BE2C (cell line): ENCODE data around the gene ATG7.
"Not testable (repeated sequence)": the region's sequence is repeated elsewhere in the genome, so short reads cannot be mapped to it uniquely, and the experiment has no call there.

Source experiments
- DNase-seq: peaks from one replicate; pipeline ENCODE4 v3.0.0-alpha.2; 2020
- H3K27me3 ChIP-seq: fragments of 250-450 bp; sonication (Bioruptor Pico); 2 replicates; pipeline ENCODE4 v1.5.1; 2020; ENCODE audit warnings: mild to moderate bottlenecking
- H3K36me3 ChIP-seq: fragments of 250-450 bp; sonication (Bioruptor Pico); 2 replicates; pipeline ENCODE4 v1.5.1; 2020; ENCODE audit warnings: mild to moderate bottlenecking
- H3K4me1 ChIP-seq: fragments of 250-450 bp; sonication (Bioruptor Pico); 2 replicates; pipeline ENCODE4 v1.5.1; 2020
- H3K4me3 ChIP-seq: 2 replicates; pipeline ENCODE4 v1.5.1; 2011; ENCODE audit warnings: low read depth, low read length
- H3K9me3 ChIP-seq: fragments of 250-450 bp; sonication (Bioruptor Pico); 2 replicates; pipeline ENCODE4 v1.5.1; 2020
- CTCF ChIP-seq: IDR thresholded peaks from 2 replicates; pipeline ENCODE4 v1.5.1; 2012; ENCODE audit warnings: mild to moderate bottlenecking, low read depth, low read length

ATG7 gene

DNA sequence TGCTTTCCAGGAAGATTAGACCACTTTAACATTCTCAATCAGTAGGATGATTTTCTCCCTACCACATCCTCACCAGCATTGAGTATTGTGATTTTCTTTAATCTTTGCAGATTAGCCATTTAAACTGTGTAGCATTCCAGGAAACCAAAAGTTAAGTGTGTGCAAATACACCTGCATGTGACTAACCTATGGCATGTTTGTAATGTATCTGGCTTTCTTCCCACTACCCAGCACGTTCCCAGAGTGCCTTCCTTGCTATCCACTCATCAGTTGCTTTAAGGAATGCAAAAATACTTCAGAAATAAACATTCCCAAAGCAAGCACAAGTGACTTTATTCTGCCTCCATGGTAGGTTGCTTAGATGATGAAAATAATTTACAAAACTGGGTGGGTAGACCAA is 74.2 kb downstream of the ATG7 start:
- Histone ChIP-seq H3K27me3 (no peaks in the 10 kb centered on the region), H3K4me3 (no peak overlapping the region), H3K36me3 (no peaks in the 10 kb centered on the region), H3K4me1 (no peaks in the 10 kb centered on the region), H3K9me3 (no peaks in the 10 kb centered on the region)
- no peak for DNase-seq
- TF ChIP-seq CTCF = no peak

DNA sequence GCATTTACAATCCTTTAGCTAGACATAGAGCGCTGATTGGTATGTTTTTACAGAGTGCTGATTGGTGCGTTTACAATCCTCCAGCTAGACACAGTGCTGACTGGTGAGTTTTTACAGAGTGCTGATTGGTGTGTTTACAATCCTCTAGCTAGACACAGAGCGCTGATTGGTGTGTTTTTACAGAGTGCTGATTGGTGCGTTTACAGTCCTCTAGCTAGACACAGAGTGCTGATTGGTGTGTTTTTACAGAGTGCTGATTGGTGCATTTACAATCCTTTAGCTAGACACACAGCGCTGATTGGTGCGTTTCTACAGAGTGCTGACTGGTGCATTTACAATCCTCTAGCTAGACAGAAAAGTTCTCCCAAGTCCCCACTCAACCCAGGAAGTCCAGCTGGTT is 76.7 kb downstream of the ATG7 start:
- not testable (repeated sequence) for H3K9me3 ChIP-seq, H3K4me3 ChIP-seq, H3K4me1 ChIP-seq, H3K36me3 ChIP-seq, H3K27me3 ChIP-seq, DNase-seq

DNA sequence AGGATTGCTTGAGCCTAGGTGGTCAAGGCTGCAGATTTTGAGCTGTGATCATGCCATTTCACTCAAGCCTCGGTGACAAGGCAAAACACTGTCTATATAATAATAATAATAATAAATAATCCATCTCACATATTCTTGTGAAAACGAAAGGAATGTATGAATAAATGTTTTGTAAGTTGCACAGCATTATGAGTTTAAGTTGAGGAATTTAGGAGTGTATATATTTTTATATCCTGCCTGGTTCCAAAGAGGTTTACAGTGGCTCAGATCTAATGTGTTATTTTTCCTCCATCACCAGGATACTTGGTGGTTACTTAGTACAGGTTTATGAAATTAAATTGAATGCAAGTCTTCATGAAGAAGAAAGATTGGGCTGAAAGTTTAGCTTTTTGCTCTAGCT is 77.2 kb downstream of the ATG7 start:
- no peaks in the 10 kb centered on the region for H3K4me1 ChIP-seq
- no peaks in the 10 kb centered on the region for H3K27me3 ChIP-seq
- TF ChIP-seq CTCF = no peak

GRCh38 chr3:11350374-11350773 is 78.2 kb downstream of the ATG7 start:
- H3K4me3 ChIP-seq = no peak overlapping the region
- H3K4me1 ChIP-seq = no peaks in the 10 kb centered on the region
- H3K27me3 ChIP-seq = no peaks in the 10 kb centered on the region
- no peaks in the 10 kb centered on the region for H3K36me3 ChIP-seq
- H3K9me3 ChIP-seq = no peaks in the 10 kb centered on the region
- no peak for DNase-seq
- no peak for TF ChIP-seq CTCF

More for the DNA sequence above, 77.2 kb downstream of the ATG7 start:
- Histone ChIP-seq H3K4me3 (no peak overlapping the region), H3K36me3 (no peaks in the 10 kb centered on the region), H3K9me3 (no peaks in the 10 kb centered on the region)
- no peak for DNase-seq

DNA sequence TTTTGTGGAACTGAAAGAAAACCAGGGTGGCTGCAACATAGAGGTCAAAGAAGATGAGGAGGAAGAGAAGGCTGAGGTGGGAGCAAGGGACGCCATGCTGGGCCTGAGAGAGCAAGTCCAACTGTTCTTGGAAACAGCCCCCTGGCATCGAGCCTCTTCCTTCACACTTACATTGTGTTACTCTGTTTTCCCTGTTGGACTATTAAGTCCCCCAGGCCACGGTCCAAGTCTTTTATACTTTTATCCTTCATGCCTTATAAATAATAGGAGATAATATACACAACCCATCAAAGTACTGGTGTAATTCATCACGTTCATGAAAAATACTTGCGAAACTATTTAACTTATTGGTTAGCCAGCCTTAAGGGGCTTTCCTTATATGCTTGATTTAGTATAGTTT is 79.3 kb downstream of the ATG7 start:
- no peak for DNase-seq
- Histone ChIP-seq H3K4me3 (no peak overlapping the region), H3K36me3 (no peaks in the 10 kb centered on the region), H3K27me3 (no peaks in the 10 kb centered on the region), H3K4me1 (no peaks in the 10 kb centered on the region), H3K9me3 (no peaks in the 10 kb centered on the region)
- no peak for TF ChIP-seq CTCF

GRCh38 chr3:11356269-11356668 is 84.1 kb downstream of the ATG7 start:
- Histone ChIP-seq H3K27me3 (no peaks in the 10 kb centered on the region), H3K4me1 (no peaks in the 10 kb centered on the region), H3K36me3 (no peaks in the 10 kb centered on the region), H3K9me3 (no peaks in the 10 kb centered on the region), H3K4me3 (no peak overlapping the region)
- no peak for DNase-seq
- no peak for TF ChIP-seq CTCF

GRCh38 chr3:11362600-11362999 is 90.4 kb downstream of the ATG7 start:
- DNase-seq = peak; percentile 11

More at GRCh38 chr3:11362600-11362999, 90.4 kb downstream of the ATG7 start:
- Histone ChIP-seq H3K4me1 (no peaks in the 10 kb centered on the region), H3K4me3 (no peak overlapping the region), H3K36me3 (no peaks in the 10 kb centered on the region), H3K27me3 (no peaks in the 10 kb centered on the region), H3K9me3 (no peaks in the 10 kb centered on the region)
- TF ChIP-seq CTCF = no peak
